GM19372 (cell line): ENCODE data around the gene SLC39A5.
"Not testable (repeated sequence)": the region's sequence is repeated elsewhere in the genome, so short reads cannot be mapped to it uniquely, and the experiment has no call there.

Experiments used
- ATAC-seq: cut with Tn5 transposase; IDR thresholded peaks from one replicate; pipeline ENCODE4 v1.9.1; 2021; ENCODE audit warnings: mild to moderate bottlenecking, low read depth, moderate library complexity; ENCODE audit not compliant: unreplicated experiment

Gene SLC39A5

DNA sequence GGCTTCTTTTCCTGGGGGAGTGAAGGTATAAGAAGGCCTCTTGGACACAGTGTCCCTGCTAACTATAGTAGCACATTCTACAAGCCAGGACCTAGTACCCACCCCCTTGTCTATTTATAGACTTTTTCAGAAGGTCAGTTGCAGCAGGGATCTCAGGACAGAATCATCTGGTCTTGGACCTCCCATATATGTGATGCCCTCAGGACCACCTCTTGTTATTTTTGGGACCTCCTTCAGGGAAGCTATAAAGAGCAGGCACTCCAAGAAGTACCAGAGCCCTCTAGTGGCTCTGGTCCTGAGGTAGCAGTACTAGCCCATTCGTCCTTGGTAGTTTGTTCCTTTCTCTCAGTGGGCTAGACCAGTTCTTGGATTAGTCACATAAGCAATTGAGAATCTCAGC lies 41.2 kb downstream of the SLC39A5 start:
- ATAC-seq = no peak

DNA sequence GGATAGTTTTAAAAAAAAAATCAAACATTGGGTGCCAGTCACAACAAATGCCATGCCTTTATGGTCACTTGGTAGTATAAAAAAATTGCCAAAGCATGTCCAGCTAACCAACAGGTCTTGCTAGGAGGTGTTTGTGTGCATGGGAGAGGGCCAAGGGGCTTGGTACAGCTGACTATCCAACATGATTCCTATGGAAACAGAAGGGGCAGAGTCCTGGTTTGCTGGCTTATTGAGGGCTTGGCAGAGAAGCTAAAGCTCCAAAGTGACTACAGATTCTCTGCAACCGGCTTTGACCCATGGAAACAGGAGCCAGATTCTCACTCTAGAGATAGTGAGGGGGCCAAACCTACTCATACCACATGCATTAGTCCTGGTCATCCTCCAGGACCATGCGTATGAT lies 42.6 kb downstream of the SLC39A5 start:
- not testable (repeated sequence) for ATAC-seq

DNA sequence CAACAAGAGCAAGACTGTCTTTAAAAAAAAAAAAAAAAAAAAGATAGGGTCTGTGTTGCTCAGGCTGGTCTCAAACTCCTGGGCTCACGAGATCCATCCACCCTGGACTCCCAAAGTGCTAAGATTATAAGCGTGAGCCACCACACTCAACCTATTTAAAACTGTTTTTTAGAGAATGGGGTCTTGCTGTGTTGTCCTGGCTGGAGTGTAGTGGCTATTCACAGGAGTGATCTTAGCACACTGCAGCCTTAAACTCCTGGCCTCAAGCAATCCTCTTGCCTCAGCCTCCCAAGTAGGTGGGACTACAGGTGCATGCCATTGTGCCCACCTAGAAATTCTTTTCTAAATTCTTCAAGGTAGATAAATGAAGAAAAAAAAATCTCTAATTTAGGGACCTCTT lies 44.4 kb downstream of the SLC39A5 start:
- ATAC-seq = no peak

DNA sequence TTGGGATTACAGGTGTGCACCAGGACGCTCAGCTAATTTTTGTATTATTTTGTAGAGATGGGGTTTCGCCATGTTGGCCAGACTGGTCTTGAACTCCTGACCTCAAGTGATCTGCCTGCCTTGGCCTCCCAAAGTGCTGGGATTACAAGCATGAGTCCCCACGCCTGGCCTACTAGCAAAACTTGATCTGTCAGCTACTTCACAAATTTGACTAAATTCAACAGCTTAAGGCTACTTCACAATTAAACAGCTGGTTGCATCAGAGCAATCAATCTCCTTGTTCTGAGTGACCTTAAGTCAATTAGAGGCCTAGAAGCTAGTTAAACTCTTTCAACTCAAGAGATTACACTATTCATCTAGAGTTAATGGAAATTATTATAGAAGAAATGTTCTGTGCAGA lies 49.1 kb downstream of the SLC39A5 start:
- no peak for ATAC-seq

GRCh38 chr12:56280849-56281248 lies 51.0 kb downstream of the SLC39A5 start:
- no peak for ATAC-seq

DNA sequence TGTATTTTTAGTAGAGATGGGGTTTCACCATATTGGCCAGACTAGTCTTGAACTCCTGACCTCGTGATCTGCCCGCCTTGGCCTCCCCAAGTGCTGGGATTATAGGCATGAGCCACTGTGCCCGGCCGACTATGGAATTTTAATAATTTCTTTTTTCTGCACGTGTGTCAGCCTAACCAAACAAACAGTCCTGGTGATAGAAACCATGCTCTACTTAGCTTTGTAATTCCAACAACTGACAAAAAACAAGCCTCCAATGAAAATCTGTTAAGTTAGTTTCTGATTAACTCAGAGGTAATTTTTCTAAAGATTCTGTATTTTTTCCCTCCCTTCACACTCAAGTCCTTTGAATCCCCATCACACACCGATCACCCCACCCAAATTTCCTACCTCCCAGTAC lies 52.2 kb downstream of the SLC39A5 start:
- no peak for ATAC-seq

GRCh38 chr12:56282579-56282978 lies 52.7 kb downstream of the SLC39A5 start:
- no peak for ATAC-seq

DNA sequence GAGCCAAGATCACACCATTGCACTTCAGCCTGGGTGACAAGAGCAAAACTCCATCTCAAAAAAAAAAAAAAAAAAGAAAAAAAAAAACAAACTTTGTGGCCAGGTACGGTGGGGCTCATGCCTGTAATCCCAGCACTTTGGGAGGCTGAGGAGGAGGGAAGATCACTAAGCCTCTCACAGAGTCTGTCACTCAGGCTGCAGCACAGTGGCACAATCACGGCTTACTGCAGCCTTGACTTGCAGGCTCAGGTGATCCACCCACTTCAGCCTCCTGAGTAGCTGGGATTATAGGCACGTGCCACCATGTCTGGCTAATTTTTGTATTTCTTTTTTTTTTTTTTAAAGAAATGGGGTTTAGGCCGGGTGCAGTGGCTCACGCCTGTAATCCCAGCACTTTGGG lies 54.4 kb downstream of the SLC39A5 start:
- not testable (repeated sequence) for ATAC-seq

DNA sequence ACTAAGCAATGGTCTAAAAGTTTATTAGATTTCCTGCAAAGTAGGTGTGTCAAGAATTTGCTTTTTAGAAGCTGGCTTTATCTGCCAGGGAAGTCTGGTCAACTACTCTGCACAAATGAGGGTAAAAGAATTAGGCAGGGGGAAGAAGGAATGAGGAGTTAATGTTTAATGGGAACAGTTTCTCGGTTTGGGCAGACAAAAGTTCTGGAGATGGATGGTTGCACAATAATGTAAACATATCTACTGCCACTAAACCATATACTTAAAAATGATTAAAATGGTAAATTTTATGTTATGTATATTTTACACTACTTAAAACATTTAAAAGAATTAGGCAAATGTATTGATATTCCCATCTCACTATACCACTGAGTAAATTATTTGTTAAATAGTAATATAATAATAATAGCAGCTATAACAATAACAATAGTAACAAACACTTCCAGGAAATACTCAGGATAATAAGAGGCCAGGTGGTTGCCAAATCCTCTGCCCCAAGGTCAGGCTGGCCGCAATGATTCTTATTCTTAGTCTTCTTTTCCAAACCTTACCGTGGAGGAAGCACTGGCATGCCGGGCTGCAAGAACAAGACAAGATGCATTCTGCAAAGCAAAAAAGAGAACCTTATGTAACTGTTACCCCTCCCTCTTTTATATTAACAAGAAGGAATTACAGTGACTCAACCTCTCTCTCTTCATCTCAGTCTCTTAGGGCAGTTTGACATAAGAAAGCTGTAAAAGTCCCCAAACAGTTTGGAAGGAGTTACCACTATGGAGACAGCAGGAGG lies 56.4 kb downstream of the SLC39A5 start:
- no peak for ATAC-seq
